ENCODE measurements around the gene RPS6KA4.

RPS6KA4 gene

GRCh38 chr11:64353715-64354506 is 5.1 kb upstream of the RPS6KA4 start:
- Histone ChIP-seq H3K27me3 (ENCODE audit: control insufficient read depth, insufficient read depth, low read length) (peaks cover 3% of the 10 kb centered on the region), H3K4me3 (ENCODE audit: low read length) (no peak overlapping the region), H3K27ac (ENCODE audit: low read length) (no peak overlapping the region), H3K4me1 (ENCODE audit: control insufficient read depth, low read depth, low read length) (peaks cover 11% of the 10 kb centered on the region), H3K9ac (ENCODE audit: low read length) (no peak overlapping the region), H3K9me3 (ENCODE audit: control insufficient read depth, low read depth, low read length) (no peaks in the 10 kb centered on the region), H3K36me3 (ENCODE audit: control insufficient read depth, low read depth, low read length) (no peaks in the 10 kb centered on the region)

- Histone ChIP-seq H3K9me3 (ENCODE audit: control insufficient read depth, low read depth, low read length) (no peaks in the 10 kb centered on the region), H3K27me3 (ENCODE audit: control insufficient read depth, insufficient read depth, low read length) (peaks cover 3% of the 10 kb centered on the region), H3K27ac (ENCODE audit: low read length) (no peak overlapping the region), H3K4me3 (ENCODE audit: low read length) (no peak overlapping the region), H3K36me3 (ENCODE audit: control insufficient read depth, low read depth, low read length) (no peaks in the 10 kb centered on the region), H3K9ac (ENCODE audit: low read length) (no peak overlapping the region), H3K4me1 (ENCODE audit: control insufficient read depth, low read depth, low read length) (peaks cover 14% of the 10 kb centered on the region)
Observed at GRCh38 chr11:64355078-64355940, 3.7 kb upstream of the RPS6KA4 start.

GRCh38 chr11:64356498-64357411 is 2.2 kb upstream of the RPS6KA4 start:
- no peak overlapping the region for H3K27ac ChIP-seq (ENCODE audit: low read length)

GRCh38 chr11:64357446-64357845 is 1.5 kb upstream of the RPS6KA4 start:
- no peaks in the 10 kb centered on the region for H3K9me3 ChIP-seq (ENCODE audit: control insufficient read depth, low read depth, low read length)
- peaks cover 14% of the 10 kb centered on the region for H3K4me1 ChIP-seq (ENCODE audit: control insufficient read depth, low read depth, low read length)
- H3K4me3 ChIP-seq (ENCODE audit: low read length) = no peak overlapping the region
- H3K27me3 ChIP-seq (ENCODE audit: control insufficient read depth, insufficient read depth, low read length) = peaks cover 3% of the 10 kb centered on the region
- no peak overlapping the region for H3K27ac ChIP-seq (ENCODE audit: low read length)
- no peak overlapping the region for H3K9ac ChIP-seq (ENCODE audit: low read length)
- peaks cover 8% of the 10 kb centered on the region for H3K36me3 ChIP-seq (ENCODE audit: control insufficient read depth, low read depth, low read length)

More at GRCh38 chr11:64356498-64357411, 2.2 kb upstream of the RPS6KA4 start:
- peaks cover 3% of the 10 kb centered on the region for H3K27me3 ChIP-seq (ENCODE audit: control insufficient read depth, insufficient read depth, low read length)
- peaks cover 1% of the 10 kb centered on the region for H3K36me3 ChIP-seq (ENCODE audit: control insufficient read depth, low read depth, low read length)
- H3K9ac ChIP-seq (ENCODE audit: low read length) = no peak overlapping the region
- no peak overlapping the region for H3K4me3 ChIP-seq (ENCODE audit: low read length)
- H3K4me1 ChIP-seq (ENCODE audit: control insufficient read depth, low read depth, low read length) = peaks cover 14% of the 10 kb centered on the region
- H3K9me3 ChIP-seq (ENCODE audit: control insufficient read depth, low read depth, low read length) = no peaks in the 10 kb centered on the region

GRCh38 chr11:64357904-64358535 is 942 bp upstream of the RPS6KA4 start:
- Histone ChIP-seq H3K9ac (ENCODE audit: low read length) (no peak overlapping the region), H3K27ac (ENCODE audit: low read length) (no peak overlapping the region), H3K36me3 (ENCODE audit: control insufficient read depth, low read depth, low read length) (peaks cover 9% of the 10 kb centered on the region), H3K4me3 (ENCODE audit: low read length) (no peak overlapping the region), H3K4me1 (ENCODE audit: control insufficient read depth, low read depth, low read length) (peaks cover 14% of the 10 kb centered on the region), H3K9me3 (ENCODE audit: control insufficient read depth, low read depth, low read length) (no peaks in the 10 kb centered on the region), H3K27me3 (ENCODE audit: control insufficient read depth, insufficient read depth, low read length) (peaks cover 3% of the 10 kb centered on the region)

GRCh38 chr11:64358536-64358906 is 441 bp upstream of the RPS6KA4 start:
- Histone ChIP-seq H3K9me3 (ENCODE audit: control insufficient read depth, low read depth, low read length) (no peaks in the 10 kb centered on the region), H3K36me3 (ENCODE audit: control insufficient read depth, low read depth, low read length) (peaks cover 9% of the 10 kb centered on the region), H3K27ac (ENCODE audit: low read length) (no peak overlapping the region), H3K9ac (ENCODE audit: low read length) (no peak overlapping the region), H3K4me1 (ENCODE audit: control insufficient read depth, low read depth, low read length) (peaks cover 14% of the 10 kb centered on the region), H3K27me3 (ENCODE audit: control insufficient read depth, insufficient read depth, low read length) (peaks cover 3% of the 10 kb centered on the region), H3K4me3 (ENCODE audit: low read length) (peak overlapping the region; percentile 75)

- Histone ChIP-seq H3K27ac (ENCODE audit: low read length) (no peak overlapping the region), H3K9me3 (ENCODE audit: control insufficient read depth, low read depth, low read length) (no peaks in the 10 kb centered on the region), H3K4me1 (ENCODE audit: control insufficient read depth, low read depth, low read length) (peaks cover 14% of the 10 kb centered on the region), H3K4me3 (ENCODE audit: low read length) (peak overlapping the region; percentile 75), H3K27me3 (ENCODE audit: control insufficient read depth, insufficient read depth, low read length) (peaks cover 3% of the 10 kb centered on the region), H3K36me3 (ENCODE audit: control insufficient read depth, low read depth, low read length) (peaks cover 9% of the 10 kb centered on the region), H3K9ac (ENCODE audit: low read length) (peak overlapping the region; percentile 32)
Observed at GRCh38 chr11:64359712-64360445, 917 bp downstream of the RPS6KA4 start.

GRCh38 chr11:64360448-64360921 is 1.5 kb downstream of the RPS6KA4 start:
- H3K4me3 ChIP-seq (ENCODE audit: low read length) = no peak overlapping the region
- no peak overlapping the region for H3K9ac ChIP-seq (ENCODE audit: low read length)
- no peaks in the 10 kb centered on the region for H3K9me3 ChIP-seq (ENCODE audit: control insufficient read depth, low read depth, low read length)
- peaks cover 10% of the 10 kb centered on the region for H3K4me1 ChIP-seq (ENCODE audit: control insufficient read depth, low read depth, low read length)
- peaks cover 3% of the 10 kb centered on the region for H3K27me3 ChIP-seq (ENCODE audit: control insufficient read depth, insufficient read depth, low read length)
- H3K27ac ChIP-seq (ENCODE audit: low read length) = no peak overlapping the region
- H3K36me3 ChIP-seq (ENCODE audit: control insufficient read depth, low read depth, low read length) = peaks cover 9% of the 10 kb centered on the region

- no peak overlapping the region for H3K27ac ChIP-seq (ENCODE audit: low read length)
- peaks cover 11% of the 10 kb centered on the region for H3K36me3 ChIP-seq (ENCODE audit: control insufficient read depth, low read depth, low read length)
- peaks cover 3% of the 10 kb centered on the region for H3K27me3 ChIP-seq (ENCODE audit: control insufficient read depth, insufficient read depth, low read length)
- H3K4me1 ChIP-seq (ENCODE audit: control insufficient read depth, low read depth, low read length) = peaks cover 8% of the 10 kb centered on the region
- H3K4me3 ChIP-seq (ENCODE audit: low read length) = no peak overlapping the region
- H3K9me3 ChIP-seq (ENCODE audit: control insufficient read depth, low read depth, low read length) = no peaks in the 10 kb centered on the region
- no peak overlapping the region for H3K9ac ChIP-seq (ENCODE audit: low read length)
Observed at GRCh38 chr11:64361659-64362058, 2.7 kb downstream of the RPS6KA4 start.

GRCh38 chr11:64362339-64362738 is 3.4 kb downstream of the RPS6KA4 start:
- peaks cover 3% of the 10 kb centered on the region for H3K27me3 ChIP-seq (ENCODE audit: control insufficient read depth, insufficient read depth, low read length)
- no peak overlapping the region for H3K9ac ChIP-seq (ENCODE audit: low read length)
- H3K4me1 ChIP-seq (ENCODE audit: control insufficient read depth, low read depth, low read length) = peaks cover 8% of the 10 kb centered on the region
- no peaks in the 10 kb centered on the region for H3K9me3 ChIP-seq (ENCODE audit: control insufficient read depth, low read depth, low read length)
- H3K36me3 ChIP-seq (ENCODE audit: control insufficient read depth, low read depth, low read length) = peaks cover 12% of the 10 kb centered on the region
- H3K27ac ChIP-seq (ENCODE audit: low read length) = no peak overlapping the region
- no peak overlapping the region for H3K4me3 ChIP-seq (ENCODE audit: low read length)
